Choroid plexus epithelial cell (primary cell): ENCODE measurements around the gene C21orf58.
"Not testable (repeated sequence)": the region's sequence is repeated elsewhere in the genome, so short reads cannot be mapped to it uniquely, and the experiment has no call there.

ENCODE experiments used
- DNase-seq: peaks from one replicate; pipeline ENCODE4 v3.0.0-alpha.2; 2010; ENCODE audit warnings: low read depth
- H3K4me3 ChIP-seq: 2 replicates; pipeline ENCODE4 v1.5.1; 2011; ENCODE audit warnings: low read depth, mild to moderate bottlenecking, control low read depth, low read length, moderate library complexity
- TF ChIP-seq, protein P1 (sequence below): conservative IDR thresholded peaks from 2 replicates; pipeline ENCODE4 v1.5.1; 2011; ENCODE audit warnings: low read depth, mild to moderate bottlenecking, control low read depth, inconsistent platforms, low read length, moderate library complexity

Gene C21orf58

DNA sequence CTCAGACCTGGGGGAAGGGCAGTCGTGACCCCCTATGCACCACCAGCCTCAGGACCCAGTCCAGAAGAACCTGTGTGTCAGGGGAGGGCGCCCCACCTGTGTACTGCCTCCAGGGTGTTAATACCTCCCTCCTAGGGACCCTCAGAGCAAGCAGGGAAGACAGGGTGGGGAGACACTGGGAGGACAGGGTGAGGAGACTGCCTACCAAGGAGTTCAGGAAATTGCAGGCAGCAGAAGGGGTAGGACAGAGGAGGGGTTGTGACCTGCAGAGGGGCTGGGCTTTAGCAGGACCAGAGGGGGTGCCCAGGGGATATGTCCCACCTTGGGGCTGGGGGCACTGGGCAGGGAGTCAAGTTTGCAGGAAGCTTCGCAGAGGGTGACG is 5.2 kb downstream of the C21orf58 start:
- no peak overlapping the region for H3K4me3 ChIP-seq
- TF ChIP-seq, protein P1, sequence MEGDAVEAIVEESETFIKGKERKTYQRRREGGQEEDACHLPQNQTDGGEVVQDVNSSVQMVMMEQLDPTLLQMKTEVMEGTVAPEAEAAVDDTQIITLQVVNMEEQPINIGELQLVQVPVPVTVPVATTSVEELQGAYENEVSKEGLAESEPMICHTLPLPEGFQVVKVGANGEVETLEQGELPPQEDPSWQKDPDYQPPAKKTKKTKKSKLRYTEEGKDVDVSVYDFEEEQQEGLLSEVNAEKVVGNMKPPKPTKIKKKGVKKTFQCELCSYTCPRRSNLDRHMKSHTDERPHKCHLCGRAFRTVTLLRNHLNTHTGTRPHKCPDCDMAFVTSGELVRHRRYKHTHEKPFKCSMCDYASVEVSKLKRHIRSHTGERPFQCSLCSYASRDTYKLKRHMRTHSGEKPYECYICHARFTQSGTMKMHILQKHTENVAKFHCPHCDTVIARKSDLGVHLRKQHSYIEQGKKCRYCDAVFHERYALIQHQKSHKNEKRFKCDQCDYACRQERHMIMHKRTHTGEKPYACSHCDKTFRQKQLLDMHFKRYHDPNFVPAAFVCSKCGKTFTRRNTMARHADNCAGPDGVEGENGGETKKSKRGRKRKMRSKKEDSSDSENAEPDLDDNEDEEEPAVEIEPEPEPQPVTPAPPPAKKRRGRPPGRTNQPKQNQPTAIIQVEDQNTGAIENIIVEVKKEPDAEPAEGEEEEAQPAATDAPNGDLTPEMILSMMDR: no peak

DNA sequence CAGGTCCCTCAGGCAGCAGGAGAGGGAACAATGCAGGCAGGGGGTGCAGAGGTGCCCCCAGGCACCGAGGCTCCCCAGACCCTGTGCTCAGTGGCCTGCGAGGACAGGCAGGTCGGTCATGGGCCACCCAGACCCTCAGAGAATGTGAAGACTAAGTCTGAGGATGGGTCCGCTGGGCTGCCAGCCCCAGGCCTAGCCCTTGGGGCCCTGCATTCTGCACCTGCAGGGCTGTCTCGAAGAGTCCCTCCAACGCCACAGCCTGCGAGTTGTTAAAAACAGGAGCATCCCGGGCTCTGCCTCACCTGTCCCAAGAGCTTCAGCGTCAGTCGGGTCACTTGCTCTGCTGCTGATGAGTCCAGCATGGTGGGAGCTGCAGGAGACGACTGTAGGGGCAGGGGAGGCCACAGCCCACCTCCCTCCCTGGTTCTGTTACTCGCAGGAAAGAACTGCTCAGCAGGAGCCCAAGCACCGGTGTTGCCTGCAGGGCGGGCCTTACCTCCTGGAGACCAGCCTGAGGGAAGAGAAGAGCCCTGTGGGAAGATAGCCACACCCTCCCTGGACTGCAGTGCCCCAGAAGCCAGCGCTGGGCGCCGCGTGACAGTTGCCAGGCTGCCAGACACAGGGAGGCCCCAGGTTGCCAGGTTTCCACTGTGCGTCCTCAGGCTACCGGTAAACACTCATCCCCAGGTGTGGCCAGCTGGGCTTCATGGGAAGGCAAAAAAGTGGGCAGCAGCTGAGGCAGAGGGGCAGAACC is 5.8 kb downstream of the C21orf58 start:
- no peak overlapping the region for H3K4me3 ChIP-seq
- DNase-seq: no peak
- TF ChIP-seq, protein P1: no peak

More for the DNA sequence above, 5.2 kb downstream of the C21orf58 start:
- DNase-seq: no peak

DNA sequence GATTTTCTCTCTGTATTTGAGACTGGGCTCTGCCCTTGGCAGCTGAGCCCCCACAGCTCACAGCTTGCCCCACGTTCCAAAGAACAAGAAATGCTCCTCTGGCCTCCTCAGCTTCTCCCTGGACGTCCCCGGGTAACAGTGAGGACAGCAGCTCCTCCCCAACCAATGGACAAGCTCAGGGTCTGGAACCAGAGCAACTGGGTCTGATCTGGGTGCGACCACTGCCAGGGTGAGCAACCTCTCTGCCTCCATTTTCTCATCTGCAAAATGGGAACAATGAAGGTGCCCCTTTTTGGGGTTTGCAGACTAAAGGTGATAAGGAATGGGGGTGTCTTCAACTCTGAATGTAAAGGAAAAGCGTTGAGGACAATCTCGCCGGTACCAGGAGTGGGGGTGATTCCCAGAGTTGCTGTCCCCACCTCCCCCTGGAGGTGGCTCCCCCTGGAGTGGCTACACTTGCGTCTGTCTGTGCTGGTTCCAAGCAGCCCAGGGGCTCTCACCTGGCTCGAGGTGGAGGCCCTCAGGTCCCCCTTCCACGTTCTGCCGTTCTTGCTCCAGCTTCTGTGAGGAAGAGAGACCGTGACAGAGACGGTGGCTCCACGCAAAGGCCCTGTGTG is 6.9 kb downstream of the C21orf58 start:
- no peak overlapping the region for H3K4me3 ChIP-seq
- TF ChIP-seq, protein P1: no peak
- no peak for DNase-seq

DNA sequence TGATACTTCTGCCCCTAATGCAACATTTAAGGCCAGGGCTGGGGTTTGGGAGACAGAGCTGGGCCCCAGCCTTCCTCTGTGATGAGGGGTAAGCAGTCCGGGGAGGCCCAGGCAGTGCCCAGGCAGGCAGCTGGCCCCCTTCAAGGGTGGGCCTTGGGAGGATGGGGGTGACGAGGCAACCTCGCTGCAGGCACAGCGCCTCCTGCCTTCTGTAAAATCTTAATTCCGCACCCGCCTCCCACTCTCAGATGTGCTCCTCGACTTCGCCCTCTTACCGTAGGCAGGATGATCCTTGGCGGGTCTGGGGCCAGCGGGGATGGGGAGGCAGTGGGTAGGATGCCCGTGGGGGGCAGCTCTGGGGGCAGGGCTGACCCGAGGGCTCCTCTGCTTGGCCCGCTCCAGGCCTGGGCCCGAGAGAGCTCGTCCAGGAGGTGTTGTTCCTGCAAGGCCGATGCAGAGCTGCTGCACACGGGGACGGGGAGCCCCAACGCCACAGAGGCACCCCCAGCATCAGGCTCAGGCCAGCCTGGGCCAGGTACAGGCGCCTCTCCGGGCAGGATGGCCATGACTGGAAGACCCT is 9.1 kb downstream of the C21orf58 start:
- TF ChIP-seq, protein P1: no peak
- no peak for DNase-seq
- no peak overlapping the region for H3K4me3 ChIP-seq

DNA sequence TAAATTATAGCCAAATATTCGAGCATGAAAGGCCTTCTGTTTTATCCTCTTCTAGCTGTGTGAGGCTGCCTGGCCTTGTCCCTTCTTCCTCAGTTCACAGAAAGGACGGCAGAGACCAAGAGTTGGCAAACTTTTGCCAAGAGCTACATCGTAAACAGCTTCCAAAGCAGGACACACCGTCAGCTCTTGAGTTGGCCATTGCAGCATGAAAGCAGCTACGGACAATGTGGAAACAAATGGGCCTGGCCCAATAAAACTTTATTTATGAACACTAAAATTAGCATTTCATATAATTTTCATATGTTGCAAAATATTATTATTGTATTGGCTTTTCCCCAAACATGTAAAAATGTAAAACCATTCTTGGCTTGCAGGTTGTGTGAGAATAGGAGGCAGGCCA is 10.7 kb downstream of the C21orf58 start:
- DNase-seq: no peak
- H3K4me3 ChIP-seq: no peak overlapping the region
- TF ChIP-seq, protein P1: no peak

DNA sequence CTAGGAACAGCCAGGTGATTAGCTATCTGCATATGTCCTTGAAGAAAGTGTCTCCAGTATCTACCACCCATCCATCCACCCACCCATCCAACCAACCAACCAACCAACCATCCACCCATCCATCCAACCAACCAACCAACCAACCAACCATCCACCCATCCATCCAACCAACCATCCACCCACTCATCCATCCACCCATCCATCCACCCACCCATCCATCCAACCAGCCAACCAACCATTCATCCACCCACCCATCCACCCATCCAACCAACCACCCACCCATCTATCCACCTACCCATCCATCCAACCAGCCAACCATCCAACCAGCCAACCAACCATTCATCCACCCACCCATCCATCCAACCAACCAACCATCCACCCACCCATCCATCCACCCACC is 12.1 kb downstream of the C21orf58 start:
- no peak for DNase-seq
- no peak overlapping the region for H3K4me3 ChIP-seq
- TF ChIP-seq, protein P1: no peak

DNA sequence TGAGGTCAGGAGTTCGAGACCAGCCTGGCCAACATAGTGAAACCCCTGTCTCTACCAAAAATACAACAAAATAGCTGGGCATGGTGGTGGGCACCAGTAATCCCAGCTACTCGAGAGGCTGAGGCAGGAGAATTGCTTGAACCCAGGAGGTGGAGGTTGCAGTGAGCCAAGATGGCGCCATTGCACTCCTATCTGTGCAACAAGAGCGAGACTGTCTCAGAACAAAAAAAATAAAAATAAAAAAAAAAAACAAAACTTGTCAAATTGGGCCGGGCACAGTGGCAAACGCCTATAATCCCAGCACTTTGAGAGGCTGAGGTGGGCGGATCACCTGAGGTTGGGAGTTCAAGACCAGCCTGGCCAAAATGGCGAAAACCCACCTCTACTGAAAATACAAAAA is 13.4 kb downstream of the C21orf58 start:
- not testable (repeated sequence) for DNase-seq, H3K4me3 ChIP-seq
